Smooth muscle cell (in vitro differentiated cells): ENCODE data around the gene FRMD4B. TPM values are rescaled to one million over a fixed set of nuclear protein-coding genes. Genes with fewer than 3 reads are reported as not detected.

ENCODE experiments used
- DNase-seq: peaks from one replicate; lab custom pipeline; 2025; ENCODE audit not compliant: unreplicated experiment; lab: John Stamatoyannopoulos, UW
- H2AFZ ChIP-seq: fragments of 200-600 bp; sonication (generic); 2 replicates; pipeline ENCODE4 v1.6.0; 2016; ENCODE audit warnings: antibody characterized with exemption, low read depth, mild to moderate bottlenecking
- H3F3A ChIP-seq: fragments of 200-600 bp; sonication (generic); 2 replicates; pipeline ENCODE4 v1.6.0; 2017; ENCODE audit warnings: antibody characterized with exemption, low read depth
- H3K27ac ChIP-seq: fragments of 200-600 bp; sonication (generic); 2 replicates; pipeline ENCODE4 v1.5.1; 2016; ENCODE audit warnings: low read depth, mild to moderate bottlenecking
- H3K27me3 ChIP-seq: fragments of 200-600 bp; sonication (generic); 2 replicates; pipeline ENCODE4 v1.6.1; 2016; ENCODE audit warnings: low read depth, mild to moderate bottlenecking
- H3K36me3 ChIP-seq: fragments of 200-600 bp; sonication (generic); 2 replicates; pipeline ENCODE4 v1.5.1; 2016; ENCODE audit warnings: low read depth
- H3K4me1 ChIP-seq: fragments of 200-600 bp; sonication (generic); 2 replicates; pipeline ENCODE4 v1.5.1; 2016; ENCODE audit warnings: low read depth
- H3K4me2 ChIP-seq: fragments of 200-600 bp; sonication (generic); 2 replicates; pipeline ENCODE4 v1.6.0; 2016; ENCODE audit warnings: mild to moderate bottlenecking
- H3K4me3 ChIP-seq: fragments of 200-600 bp; sonication (generic); 2 replicates; pipeline ENCODE4 v1.5.1; 2016; ENCODE audit warnings: mild to moderate bottlenecking
- H3K79me2 ChIP-seq: fragments of 200-600 bp; sonication (generic); 2 replicates; pipeline ENCODE4 v1.6.0; 2016; ENCODE audit warnings: low read depth, mild to moderate bottlenecking
- H3K9ac ChIP-seq: fragments of 200-600 bp; sonication (generic); 2 replicates; pipeline ENCODE4 v1.6.0; 2016; ENCODE audit warnings: low read depth
- H3K9me3 ChIP-seq: fragments of 200-600 bp; sonication (generic); replicated peaks from 2 replicates; pipeline ENCODE4 v1.5.1; 2016; ENCODE audit warnings: low read depth
- H4K20me1 ChIP-seq: fragments of 200-600 bp; sonication (generic); 2 replicates; pipeline ENCODE4 v1.6.0; 2016; ENCODE audit warnings: low read depth
- CTCF ChIP-seq: fragments of 200-600 bp; sonication (generic); IDR thresholded peaks from 2 replicates; pipeline ENCODE4 v1.5.1; 2017; ENCODE audit warnings: borderline replicate concordance, mild to moderate bottlenecking, antibody characterized with exemption; ENCODE audit not compliant: insufficient read depth, poor library complexity, severe bottlenecking
- WGBS: methylation state at CpG from one replicate; pipeline ENCODE4 v1.1.7; 2016; ENCODE audit warnings: low lambda C conversion rate; 5-methylcytosine and 5-hydroxymethylcytosine counted together
- polyA plus RNA-seq: library from polyadenylated mRNA; unstranded; fragments of >200 nt; fragmentation: Nextera tagmentation; extraction: Ambion mirVana; gene quantifications from 2 replicates; pipeline ENCODE4 v1.2.1, GENCODE V29; 2016
- total RNA-seq: library from RNA; depleted of rRNA; stranded (reverse); fragments of >200 nt; gene quantifications from 2 replicates; pipeline ENCODE4 v1.2.3, GENCODE V29; 2014

FRMD4B gene
- total and polyA plus RNA-seq, 2 experiments from 2014 or later = 3.7 to 24.3 TPM

- no peaks in the 10 kb centered on the region for H3K4me1 ChIP-seq
- H3F3A ChIP-seq = no peaks in the 10 kb centered on the region
- no peaks in the 10 kb centered on the region for H3K9me3 ChIP-seq
- H3K9ac ChIP-seq = no peak overlapping the region
- TF ChIP-seq CTCF = no peak
- H3K27me3 ChIP-seq = no peaks in the 10 kb centered on the region
- no peak overlapping the region for H3K4me3 ChIP-seq
- H2AFZ ChIP-seq = no peak overlapping the region
- no peaks in the 10 kb centered on the region for H4K20me1 ChIP-seq
- H3K79me2 ChIP-seq = no peaks in the 10 kb centered on the region
- H3K36me3 ChIP-seq = no peaks in the 10 kb centered on the region
- H3K27ac ChIP-seq = no peak overlapping the region
- WGBS = 94% methylated on average over 4 of the region's 4 CpGs
- no peak for DNase-seq
- no peak overlapping the region for H3K4me2 ChIP-seq
Measured at GRCh38 chr3:69165744-69166143, 220.1 kb downstream of the FRMD4B start.

GRCh38 chr3:69164296-69164695, 221.6 kb downstream of the FRMD4B start:
- TF ChIP-seq CTCF = no peak
- DNase-seq = no peak
- no peaks in the 10 kb centered on the region for H3K9me3 ChIP-seq
- no peak overlapping the region for H2AFZ ChIP-seq
- H3K27me3 ChIP-seq = no peaks in the 10 kb centered on the region
- no peaks in the 10 kb centered on the region for H3K79me2 ChIP-seq
- H3K4me1 ChIP-seq = no peaks in the 10 kb centered on the region
- no peak overlapping the region for H3K9ac ChIP-seq
- no peak overlapping the region for H3K27ac ChIP-seq
- H3K4me3 ChIP-seq = no peak overlapping the region
- H3F3A ChIP-seq = no peaks in the 10 kb centered on the region
- no peaks in the 10 kb centered on the region for H4K20me1 ChIP-seq
- H3K4me2 ChIP-seq = no peak overlapping the region
- H3K36me3 ChIP-seq = no peaks in the 10 kb centered on the region

GRCh38 chr3:69162308-69162980, 223.4 kb downstream of the FRMD4B start:
- Histone ChIP-seq H4K20me1 (no peaks in the 10 kb centered on the region), H3K4me3 (no peak overlapping the region), H3K9me3 (no peaks in the 10 kb centered on the region), H3F3A (no peaks in the 10 kb centered on the region), H3K79me2 (no peaks in the 10 kb centered on the region), H2AFZ (no peak overlapping the region), H3K27ac (no peak overlapping the region), H3K27me3 (no peaks in the 10 kb centered on the region), H3K36me3 (no peaks in the 10 kb centered on the region), H3K9ac (no peak overlapping the region), H3K4me2 (no peak overlapping the region), H3K4me1 (no peaks in the 10 kb centered on the region)
- 86% methylated on average over 2 of the region's 2 CpGs for WGBS
- TF ChIP-seq CTCF = no peak
- DNase-seq = no peak
